Limb (tissue), 2 donors: ENCODE measurements around the gene FAM200C.
"Not testable (repeated sequence)": the region's sequence is repeated elsewhere in the genome, so short reads cannot be mapped to it uniquely, and the experiment has no call there.

Experiments used
- DNase-seq, 2 donors: peaks; one replicate each; pipeline ENCODE4 v3.0.0-alpha.2; 2016; ENCODE audit errors: extremely low spot score in 2 of 2

Gene FAM200C

DNA sequence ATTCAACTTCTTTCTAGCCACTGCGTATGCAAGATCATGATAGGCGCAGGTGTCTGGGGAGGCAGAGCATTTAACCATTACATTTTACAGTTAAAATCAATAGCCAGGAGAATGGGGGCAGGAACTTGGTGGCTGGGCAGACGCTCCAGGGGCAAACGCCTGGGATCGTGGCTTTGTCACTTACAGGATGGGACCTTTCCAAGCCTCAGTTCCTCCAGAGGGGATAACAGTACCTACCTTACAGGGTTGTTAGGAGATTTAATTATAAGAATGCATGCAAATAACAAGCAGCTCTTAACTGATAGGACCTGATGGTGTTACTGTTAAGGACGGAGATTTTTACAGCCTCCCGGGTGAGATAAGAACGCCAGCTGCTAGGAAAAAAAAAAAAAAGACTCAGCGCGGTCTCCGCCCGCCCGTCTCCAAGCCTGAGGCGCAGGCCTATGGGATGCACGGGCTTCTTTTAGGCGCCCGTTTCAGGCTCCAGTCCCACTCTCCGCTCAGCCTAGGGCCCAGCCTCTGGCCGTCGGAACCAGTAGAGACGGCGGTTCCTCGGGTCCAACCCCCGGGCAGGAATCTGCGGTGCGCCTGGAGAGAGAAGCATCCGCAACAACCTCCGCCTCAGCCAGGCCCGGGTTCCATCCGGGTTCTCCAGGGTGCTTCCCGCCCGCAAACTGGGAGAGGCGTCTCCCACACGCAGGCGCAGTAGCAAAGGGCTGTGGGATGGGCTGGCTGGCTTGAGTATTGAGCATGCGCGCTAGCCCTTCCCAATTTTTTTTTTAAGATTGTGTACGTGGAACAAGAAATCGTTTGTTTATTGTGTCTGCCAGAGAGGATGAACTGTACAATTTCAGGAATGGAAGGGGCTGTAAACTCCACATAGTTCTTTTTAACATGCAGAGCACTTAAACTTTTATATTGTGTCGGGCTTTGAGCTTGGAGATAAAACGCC is at the start of gene FAM200C:
FAM200C (minus strand) TSS at position 653 of the 952 bp plus-strand sequence. CDS start 4,564 bp downstream, outside the sequence.
- peak; percentile 94 to 98 for DNase-seq

DNA sequence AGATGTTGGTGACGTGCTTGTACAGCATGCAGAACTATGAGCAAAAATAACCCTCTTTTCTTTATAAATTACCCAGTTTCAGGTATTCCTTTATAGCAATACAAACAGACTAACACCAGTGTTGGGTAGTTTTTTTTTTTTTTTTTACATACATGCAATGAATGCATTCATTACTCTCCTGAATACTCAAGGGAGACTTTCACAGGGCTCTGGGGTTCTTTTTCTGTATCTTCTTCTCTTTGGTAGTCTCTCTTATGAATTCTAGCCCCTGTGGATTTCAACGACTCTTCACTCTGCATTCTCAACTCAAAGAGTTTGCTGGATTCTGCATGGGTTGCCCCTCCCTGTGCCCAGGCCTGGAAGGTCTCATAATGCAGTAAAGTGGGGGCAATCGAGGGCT is 49.6 kb upstream of the FAM200C start:
- no peak for DNase-seq

DNA sequence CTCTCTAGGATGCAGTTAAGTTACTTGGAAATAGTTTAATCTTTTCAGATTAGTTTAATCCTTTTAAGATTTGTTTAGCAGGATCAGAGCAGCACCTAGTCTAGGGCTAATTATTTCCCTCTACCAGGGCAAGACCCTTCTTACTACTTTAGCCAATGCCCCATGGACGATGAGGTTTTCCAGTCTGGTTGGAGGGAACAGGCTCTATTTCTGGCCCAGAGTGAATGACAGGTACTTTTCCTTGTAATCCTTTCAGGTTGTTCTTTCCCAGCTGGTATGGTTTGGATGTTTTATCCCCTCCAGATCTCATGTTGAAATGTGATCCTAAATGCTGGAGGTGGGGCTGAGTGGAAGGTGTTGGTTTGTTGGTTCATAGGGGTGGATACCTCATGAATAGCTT is 49.0 kb upstream of the FAM200C start:
- no peak for DNase-seq

DNA sequence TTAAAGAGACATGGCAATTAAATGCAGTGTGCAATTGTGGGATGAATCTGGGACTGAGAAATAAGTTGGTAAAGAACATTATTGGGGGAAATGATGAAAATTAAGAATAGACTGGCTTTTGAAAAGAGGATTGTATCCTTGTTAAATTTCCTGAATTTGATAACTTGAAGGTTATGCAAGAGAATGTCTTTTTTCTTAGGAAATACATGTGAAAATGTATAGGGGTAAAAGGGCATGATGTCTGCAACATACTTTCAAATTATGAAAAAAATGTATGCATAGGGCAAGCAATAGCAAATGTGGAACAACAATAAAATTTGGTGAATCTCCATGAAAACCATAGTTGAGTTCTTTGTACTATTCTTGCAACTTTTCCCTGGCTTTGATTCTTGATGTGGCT is 45.9 kb upstream of the FAM200C start:
- DNase-seq: no peak

DNA sequence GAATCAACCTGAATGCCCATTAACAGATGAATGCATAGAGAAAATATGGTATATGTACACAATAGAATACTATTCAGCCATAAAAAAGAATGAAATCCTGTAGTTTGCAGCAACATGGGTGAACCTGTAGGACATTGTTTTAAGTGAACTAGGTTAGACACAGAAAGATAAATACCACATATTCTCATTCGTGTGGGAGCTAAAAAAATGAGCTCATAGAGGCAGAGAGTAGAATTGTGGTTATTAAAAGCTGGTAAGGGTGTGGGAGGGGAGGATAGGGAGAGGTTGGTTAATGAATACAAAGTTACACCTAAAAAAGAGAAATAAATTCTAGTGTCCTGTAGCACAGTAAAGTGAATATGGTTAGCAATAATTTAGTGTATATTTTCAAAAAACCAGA is 45.3 kb upstream of the FAM200C start:
- DNase-seq: no peak

DNA sequence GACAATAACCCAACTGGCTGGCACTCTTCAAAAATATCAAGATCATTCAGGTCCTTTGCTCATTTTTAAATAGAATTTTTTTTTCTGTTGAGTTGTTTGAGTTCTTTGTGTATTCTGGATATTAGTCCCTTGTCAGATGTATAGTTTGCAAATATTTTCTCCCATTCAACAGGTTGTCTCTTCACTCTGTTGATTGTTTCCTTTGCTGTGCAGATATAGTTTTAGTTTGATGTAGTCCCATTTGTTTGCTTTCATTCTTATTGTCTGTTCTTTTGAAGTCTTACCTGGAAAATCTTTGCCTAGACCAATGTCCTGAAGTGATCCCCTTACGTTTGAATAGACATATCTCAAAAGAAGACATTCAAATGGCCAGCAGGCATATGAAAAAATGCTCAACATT is 44.6 kb upstream of the FAM200C start:
- DNase-seq: no peak

DNA sequence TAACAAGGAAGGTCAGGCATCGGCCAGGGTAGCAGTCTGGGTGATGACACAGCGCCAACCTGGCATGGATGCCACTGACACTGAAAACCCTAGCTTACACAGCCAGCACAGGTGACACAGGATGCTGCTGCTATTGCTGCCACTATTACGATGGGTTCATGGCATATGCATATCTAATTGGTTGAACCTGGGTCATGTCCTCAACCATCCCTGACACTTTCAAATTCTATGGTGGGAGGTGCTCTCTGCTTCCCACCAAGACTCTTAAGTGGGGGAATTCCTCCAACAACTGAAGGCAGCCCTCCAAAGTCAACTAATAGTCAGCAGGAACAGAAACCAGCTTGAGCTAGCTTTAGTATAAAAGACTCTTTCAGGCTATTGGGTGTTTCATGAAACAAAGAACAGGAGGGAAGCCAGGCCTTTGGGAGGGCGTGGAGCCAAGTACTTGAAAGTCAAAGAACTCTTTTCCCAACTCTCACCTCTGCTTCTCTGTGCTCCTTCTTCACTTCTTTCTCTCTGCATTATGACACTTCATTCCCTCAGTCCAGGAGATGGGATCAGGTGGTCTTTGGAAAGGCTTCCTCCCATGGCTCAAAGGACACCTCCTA is 43.1 kb upstream of the FAM200C start:
- DNase-seq: no peak

DNA sequence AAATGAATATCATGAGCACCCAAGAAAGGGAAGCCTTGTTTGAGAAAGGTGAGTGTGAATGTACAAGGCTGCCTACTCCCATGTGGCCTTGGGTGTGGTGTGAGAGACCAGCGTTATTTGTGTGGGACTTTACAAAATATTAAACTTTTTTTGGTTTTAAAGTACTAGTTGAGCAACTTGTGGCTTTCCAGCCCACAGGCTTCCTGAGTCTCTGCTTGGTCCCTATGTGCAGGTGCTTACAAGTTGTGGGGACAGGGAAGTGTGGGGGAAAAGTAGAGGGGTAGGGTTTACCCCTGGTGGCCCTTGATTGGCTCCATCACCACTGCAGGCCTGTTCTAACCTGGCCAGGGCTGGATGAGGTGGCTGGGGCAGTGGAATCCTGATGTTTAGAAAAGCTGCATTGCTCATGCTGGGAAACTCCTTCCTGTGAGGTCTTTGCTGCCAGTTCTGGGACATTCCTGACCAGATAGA is 41.5 kb upstream of the FAM200C start:
- no peak for DNase-seq

DNA sequence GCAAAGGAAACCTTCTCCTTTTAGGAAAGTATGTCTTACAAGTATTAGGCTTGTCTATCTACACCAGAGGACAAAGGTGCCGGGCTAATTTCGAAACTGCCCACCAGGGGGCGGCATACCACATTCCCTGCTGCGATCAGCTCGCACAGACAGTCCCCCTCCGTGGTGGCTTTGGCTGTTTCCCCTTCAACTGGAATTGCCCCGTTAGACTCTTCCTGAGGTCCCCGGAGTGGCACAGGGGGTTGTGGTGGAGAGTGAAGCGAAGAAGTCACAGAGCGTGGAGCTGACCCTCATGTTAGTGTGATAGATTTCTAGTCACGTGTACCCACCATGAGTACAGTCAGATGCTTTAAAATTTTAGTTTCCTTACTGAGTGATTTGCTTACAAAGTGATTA is 39.3 kb upstream of the FAM200C start:
- peak; percentile 71 to 89 for DNase-seq

DNA sequence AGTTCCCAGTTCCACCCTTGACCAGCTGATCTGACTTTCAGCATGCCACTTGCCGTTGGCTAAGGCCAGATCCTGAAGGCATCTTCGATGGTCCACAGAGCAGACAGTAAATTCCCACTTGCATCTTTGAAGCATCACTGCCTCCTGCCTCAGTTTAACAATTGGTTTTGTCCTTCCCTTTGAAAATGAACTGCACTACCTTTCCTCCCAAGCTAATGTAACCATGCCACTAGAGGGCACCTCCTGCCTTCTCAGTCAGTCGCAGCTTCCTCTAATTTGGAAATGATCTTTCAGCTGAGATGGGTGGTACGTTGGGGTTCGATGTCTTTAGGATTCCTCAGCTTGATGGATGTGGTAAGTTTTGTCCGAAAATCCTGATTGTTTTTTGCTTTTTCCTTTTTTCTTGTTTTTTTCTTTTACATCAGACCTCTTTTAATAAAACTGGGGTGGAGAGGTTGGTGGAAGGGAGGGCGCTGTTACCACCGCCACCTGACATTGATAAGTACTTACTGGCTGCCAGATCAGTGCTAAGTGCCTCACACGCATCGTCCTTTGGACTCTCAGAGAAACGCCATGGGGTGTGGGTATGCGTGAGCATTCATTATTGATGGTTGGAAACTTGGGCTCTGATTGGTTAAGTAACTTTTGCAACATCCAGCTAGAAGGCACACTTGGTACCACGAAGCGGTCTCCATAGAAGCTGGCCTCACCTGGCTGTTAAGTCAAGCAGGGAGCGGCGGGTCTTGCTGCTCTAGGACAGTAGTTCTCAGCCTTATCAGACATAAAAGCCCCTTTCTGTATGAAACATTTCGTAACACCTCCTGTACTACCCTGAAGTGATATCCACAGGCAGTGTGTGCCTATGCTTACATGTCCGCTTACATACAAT is 38.7 kb upstream of the FAM200C start:
- DNase-seq: peak in 1 of 2 donors; percentile 55

DNA sequence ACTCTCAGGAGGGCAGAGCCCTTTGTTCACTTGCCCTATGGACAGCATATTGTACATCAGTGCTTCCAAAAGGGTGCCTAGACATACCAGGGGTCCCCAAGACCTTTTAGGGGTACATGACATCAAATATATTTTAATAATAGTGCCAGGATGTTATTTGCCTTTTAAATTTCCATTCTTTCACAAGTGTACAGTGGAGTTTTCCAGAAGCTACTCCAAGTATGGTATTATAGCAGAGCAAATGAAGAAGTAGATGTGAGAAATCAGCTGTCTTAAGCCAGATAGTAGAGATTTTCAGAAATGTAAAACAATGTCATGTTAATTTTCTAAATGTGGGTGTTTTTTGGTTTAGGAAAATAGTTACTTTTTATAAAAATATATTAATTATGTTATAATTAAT is 37.4 kb upstream of the FAM200C start:
- DNase-seq: no peak

DNA sequence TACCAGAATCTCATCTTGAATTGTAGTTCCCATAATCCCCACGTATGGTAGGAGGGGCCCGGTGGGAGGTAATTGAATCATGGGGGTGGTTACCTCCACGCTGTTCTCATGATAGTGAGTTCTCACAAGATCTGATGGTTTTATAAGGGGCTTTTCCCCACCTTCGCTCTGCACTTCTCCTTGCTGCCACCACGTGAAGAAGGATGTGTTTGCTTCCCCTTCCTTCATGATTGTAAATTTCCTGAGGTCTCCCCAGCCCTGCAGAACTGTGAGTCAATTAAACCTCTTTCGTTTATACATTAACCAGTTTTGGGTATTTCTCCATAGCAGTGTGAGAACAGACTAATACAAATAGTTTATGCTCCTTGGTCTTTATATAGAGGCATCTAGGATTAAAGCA is 36.8 kb upstream of the FAM200C start:
- DNase-seq: not testable (repeated sequence)

DNA sequence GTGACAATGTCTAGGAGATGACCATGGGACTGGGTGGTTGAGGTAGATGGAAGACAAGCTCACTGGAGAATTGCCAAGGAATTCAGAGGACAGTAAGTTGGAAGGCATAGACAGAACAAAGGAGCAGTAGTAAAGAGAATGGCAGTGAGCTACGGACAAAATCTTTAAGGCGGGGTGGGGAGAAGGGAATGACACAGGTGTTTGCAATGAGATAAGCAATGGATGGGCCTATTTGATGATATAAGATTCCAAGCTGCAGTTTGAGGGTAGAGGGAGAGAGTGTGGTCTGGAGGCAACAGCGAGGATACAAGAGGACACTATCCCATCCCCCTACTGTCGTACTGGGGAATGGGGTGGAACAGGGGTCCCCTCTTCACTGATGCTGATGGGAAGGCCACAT is 36.2 kb upstream of the FAM200C start:
- DNase-seq: no peak

DNA sequence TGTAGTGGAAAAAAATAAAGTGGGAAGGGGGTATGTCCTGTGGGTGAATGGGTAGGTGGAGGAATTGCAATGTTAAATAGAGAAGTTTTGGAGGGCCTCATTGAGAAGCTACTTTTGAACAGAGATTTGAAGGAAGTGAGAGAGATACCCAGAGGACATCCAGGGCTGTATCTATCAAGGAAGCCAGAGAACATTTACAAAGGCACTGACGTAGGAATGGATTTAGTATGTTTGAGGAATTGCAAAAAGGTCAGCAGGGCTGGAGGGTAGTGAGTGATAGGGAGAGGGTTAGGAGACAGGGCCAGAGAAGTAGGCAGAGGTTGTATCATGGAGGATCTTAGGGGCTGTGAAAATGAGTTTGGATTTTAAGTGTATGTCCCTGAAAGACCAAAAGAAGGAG is 35.7 kb upstream of the FAM200C start:
- no peak for DNase-seq

DNA sequence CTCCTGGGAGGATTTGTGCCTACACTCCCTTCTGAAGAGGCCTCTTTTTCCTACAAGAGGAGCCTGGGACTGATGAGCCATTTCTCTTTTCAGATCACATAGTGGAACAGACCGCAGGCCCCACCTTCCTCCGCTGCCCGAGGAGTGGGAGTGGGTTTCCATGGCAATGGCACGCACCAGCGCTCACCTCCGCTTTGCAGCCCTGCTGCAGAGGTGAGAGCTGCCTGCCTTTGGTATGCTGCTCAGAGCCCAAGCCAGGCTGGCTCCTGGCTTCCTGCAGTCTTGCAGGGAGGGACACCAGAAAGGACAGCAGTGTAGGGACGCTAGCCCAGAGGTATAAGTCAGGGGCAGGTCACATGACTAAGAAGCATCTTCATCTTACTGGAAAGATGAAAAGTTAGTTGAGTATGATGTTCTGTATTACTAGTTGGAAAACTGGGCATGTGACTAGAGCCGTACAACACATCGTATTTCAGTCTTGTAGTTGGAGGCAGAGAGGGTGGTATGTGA is 34.2 kb upstream of the FAM200C start:
- DNase-seq: peak in 1 of 2 donors; percentile 81

DNA sequence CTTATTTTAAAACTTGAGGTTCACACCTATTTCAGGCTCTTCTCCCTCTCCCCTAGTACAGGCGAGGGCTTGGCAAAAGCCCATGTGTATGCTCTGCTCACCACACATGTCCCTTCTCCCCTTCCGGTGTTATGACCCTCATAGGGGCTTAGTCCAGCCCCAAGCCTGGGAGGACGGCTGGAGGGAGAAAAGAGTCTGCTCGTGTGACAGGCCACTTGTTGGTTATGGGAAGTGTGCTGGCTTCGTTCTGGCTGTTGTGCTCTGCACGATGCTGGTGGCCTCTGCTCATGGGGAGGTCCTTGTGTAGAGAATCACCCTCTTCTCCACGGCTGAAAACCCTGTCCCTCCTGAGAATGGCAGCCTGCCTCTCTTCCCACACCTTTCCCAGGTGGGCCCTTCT is 32.9 kb upstream of the FAM200C start:
- DNase-seq: no peak

DNA sequence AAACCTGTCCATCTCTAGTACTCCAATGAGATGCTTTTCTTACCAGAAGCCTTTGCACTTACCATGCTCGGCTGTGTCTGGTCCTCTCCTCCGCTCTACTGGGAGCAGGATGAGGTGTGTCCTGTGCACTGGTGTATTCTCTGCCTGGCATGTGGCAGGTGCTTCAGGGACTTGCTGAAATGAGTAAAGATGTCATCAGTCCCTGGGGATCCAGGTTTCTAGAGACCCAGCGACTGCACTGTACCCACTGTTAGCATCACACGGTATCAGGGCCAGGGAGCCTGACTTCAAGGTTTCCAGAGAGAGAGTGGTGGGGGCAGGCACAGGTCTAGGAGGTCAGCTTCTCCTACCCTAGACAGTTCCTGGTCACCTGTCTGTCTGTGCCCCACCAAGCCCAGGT is 32.3 kb upstream of the FAM200C start:
- no peak for DNase-seq

DNA sequence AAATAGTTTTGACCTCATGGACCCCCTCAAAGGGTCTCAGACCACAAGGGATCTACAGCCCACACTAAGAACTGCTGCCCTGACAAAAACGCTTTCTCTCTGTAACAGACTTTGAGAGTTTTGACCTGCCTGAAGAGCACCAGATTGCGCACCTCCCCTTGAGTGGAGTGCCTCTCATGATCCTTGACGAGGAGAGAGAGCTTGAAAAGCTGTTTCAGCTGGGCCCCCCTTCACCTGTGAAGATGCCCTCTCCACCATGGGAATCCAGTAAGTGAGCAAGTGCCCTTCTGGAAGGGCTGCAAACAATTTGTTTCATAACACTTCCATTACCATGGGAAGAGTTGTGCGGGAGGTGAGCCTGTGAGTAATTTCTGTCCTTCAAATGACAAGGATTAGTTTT is 27.8 kb upstream of the FAM200C start:
- DNase-seq: no peak

DNA sequence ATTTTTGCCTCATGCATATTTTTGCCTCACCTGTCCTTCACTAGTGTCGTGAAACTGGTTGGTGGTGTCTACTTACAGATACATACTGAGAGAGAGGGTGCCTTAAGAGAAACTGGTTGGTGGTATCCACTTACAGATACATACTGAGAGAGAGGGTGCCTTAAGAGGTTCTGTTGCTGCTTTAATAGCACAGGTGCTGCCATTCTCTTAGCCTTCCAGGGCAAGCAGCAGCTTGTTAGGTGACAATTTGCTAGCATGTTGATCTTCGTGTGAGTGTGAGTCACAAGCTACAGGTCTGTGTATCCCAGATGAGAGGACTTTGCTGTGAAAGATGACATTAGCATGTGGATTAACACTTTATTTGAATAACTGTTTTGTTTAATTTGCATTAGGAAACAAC is 23.2 kb upstream of the FAM200C start:
- no peak for DNase-seq

DNA sequence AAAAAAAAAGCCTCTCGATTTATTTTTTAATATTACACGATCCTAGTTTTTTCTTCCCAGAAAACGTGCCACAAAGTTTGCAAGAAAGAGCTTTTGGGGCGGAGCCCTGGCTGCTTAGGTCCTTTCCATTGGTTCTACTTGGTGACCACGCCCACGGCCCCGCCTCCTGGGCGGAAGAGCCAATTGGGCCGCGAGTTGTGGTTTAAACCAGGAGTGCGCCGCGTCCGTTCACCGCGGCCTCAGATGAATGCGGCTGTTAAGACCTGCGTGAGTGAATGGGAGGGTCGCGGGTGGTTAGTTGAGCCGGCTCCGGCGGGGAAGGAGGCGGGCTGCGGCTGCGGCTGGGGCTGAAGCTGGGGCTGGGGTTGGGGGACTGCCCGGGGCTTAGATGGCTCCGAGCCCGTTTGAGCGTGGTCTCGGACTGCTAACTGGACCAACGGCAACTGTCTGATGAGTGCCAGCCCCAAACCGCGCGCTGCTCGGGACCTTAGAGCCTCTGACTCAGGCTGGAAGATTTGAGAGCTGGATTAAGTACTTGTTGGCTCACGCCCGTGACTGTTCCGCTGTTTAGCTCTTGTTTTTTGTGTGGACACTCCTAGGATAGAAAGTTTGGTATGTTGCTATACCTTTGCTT is 21.9 kb upstream of the FAM200C start, which contains the start of gene PTTG1:
PTTG1 (plus strand) TSS at position 231 of the 634 bp plus-strand sequence. CDS start 458 bp downstream, outside the sequence.
- DNase-seq: peak; percentile 96 to 97

DNA sequence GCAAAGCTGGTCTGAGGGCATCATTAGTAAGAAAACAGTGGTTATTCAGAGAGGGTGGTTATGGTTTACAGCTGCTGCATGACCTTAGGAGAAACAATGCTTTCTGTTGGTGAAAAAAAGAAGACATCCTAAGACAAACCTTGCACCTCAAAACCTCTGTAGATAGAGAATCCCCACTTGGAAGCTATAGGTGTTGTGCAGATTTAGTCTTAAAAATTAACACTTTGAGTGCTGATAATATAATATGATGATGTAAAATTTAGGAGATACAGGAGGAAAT is 20.4 kb upstream of the FAM200C start:
- DNase-seq: no peak
